Prostate gland (tissue), 2 donors: ENCODE data around the gene PPP2R5A. TPM values are rescaled to one million over a fixed set of nuclear protein-coding genes. Genes with fewer than 3 reads are reported as not detected.

Experiments used
- DNase-seq: peaks from one replicate; pipeline ENCODE4 v3.0.0-alpha.2; 2019; ENCODE audit warnings: low spot score
- H3K27ac ChIP-seq, 2 donors: fragments of 200-600 bp; sonication (generic); 2 replicates each; pipeline ENCODE4 v1.5.1; 2017 to 2019
- H3K27me3 ChIP-seq: fragments of 200-600 bp; sonication (generic); replicated peaks from 2 replicates; pipeline ENCODE4 v1.5.1; 2019; ENCODE audit not compliant: insufficient read depth
- H3K36me3 ChIP-seq, 2 donors: fragments of 200-600 bp; sonication (generic); 1 replicate in 1 of 2; 2 replicates in 1 of 2; pipeline versions ENCODE4 v1.5.1 to v1.8.1; 2017 to 2019
- H3K4me1 ChIP-seq: fragments of 200-600 bp; sonication (generic); replicated peaks from 2 replicates; pipeline ENCODE4 v1.5.1; 2019
- H3K4me3 ChIP-seq, 2 donors: fragments of 200-600 bp; sonication (generic); 2 replicates each; pipeline ENCODE4 v1.5.1; 2017 to 2019
- H3K9me3 ChIP-seq: fragments of 200-600 bp; sonication (generic); 2 replicates; pipeline ENCODE4 v1.5.1; 2017
- POLR2A ChIP-seq: fragments of 450-650 bp; IDR thresholded peaks from one replicate; pipeline ENCODE4 v1.6.1; 2016; ENCODE audit warnings: antibody characterized with exemption, mild to moderate bottlenecking
- POLR2AphosphoS5 ChIP-seq: sonication (generic); formaldehyde crosslinking; IDR thresholded peaks from one replicate; pipeline ENCODE4 v1.6.1; 2017; ENCODE audit warnings: antibody characterized with exemption
- WGBS: methylation state at CpG from one replicate; pipeline ENCODE4 v1.1.5; 2018; 5-methylcytosine and 5-hydroxymethylcytosine counted together
- intact Hi-C: fragments of 100-400 bp; cut with DNase I; formaldehyde crosslinking; loops from one replicate; pipeline ENCODE4 v1.14.2; 2022
- total RNA-seq, 2 donors: library from RNA; depleted of rRNA; stranded (reverse); fragments of >200 nt; gene quantifications; one replicate each; pipeline ENCODE4 v1.1.0, GENCODE V29; 2016
- TF ChIP-seq, protein P1 (sequence below), 4 experiments: fragments of 200-600 bp in 2 of 4; fragments of 450-650 bp in 2 of 4; sonication (generic) in 2 of 4; IDR thresholded peaks; 1 replicate in 3 of 4; 2 replicates in 1 of 4; pipeline ENCODE4 v1.5.1; 2016 to 2019; ENCODE audit warnings: antibody characterized with exemption in 4 of 4, mild to moderate bottlenecking in 2 of 4, moderate library complexity in 2 of 4

The PPP2R5A gene
- total RNA-seq, 2 donors from 2014 or later: 33.5 to 49.5 TPM

DNA sequence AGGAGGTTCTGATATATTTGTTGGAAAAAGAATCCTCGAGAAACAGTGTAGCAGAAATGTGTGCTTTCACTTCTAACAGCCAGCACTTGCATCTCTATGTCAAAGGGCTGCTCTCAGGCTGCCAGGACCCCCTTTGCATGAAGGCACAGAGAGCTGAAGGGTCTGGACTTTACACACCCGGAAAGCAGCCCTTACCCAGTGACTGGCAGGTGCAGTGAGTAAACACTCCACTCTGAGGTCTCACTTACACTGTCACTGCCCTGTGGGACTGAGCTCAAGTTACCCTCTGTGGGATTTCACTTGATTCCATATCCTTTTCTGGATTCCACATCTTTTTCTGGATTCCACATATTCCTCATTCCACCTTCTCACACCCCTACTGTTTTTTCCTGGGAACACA lies 40.8 kb upstream of the PPP2R5A start:
- 93% methylated on average over 2 of the region's 2 CpGs for WGBS
- Histone ChIP-seq H3K4me1 (no peaks in the 10 kb centered on the region), H3K27me3 (no peaks in the 10 kb centered on the region), H3K27ac (no peak overlapping the region), H3K4me3 (no peak overlapping the region), H3K9me3 (no peaks in the 10 kb centered on the region), H3K36me3 (no peaks in the 10 kb centered on the region)
- intact Hi-C loops: no loop called here
- no peak for DNase-seq
- TF ChIP-seq POLR2AphosphoS5: no peak
- TF ChIP-seq POLR2A: no peak
- TF ChIP-seq, protein P1, sequence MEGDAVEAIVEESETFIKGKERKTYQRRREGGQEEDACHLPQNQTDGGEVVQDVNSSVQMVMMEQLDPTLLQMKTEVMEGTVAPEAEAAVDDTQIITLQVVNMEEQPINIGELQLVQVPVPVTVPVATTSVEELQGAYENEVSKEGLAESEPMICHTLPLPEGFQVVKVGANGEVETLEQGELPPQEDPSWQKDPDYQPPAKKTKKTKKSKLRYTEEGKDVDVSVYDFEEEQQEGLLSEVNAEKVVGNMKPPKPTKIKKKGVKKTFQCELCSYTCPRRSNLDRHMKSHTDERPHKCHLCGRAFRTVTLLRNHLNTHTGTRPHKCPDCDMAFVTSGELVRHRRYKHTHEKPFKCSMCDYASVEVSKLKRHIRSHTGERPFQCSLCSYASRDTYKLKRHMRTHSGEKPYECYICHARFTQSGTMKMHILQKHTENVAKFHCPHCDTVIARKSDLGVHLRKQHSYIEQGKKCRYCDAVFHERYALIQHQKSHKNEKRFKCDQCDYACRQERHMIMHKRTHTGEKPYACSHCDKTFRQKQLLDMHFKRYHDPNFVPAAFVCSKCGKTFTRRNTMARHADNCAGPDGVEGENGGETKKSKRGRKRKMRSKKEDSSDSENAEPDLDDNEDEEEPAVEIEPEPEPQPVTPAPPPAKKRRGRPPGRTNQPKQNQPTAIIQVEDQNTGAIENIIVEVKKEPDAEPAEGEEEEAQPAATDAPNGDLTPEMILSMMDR (IDR thresholded peaks at IDR 0.05): no peak

- H3K4me3 ChIP-seq: no peak overlapping the region
- no peaks in the 10 kb centered on the region for H3K9me3 ChIP-seq
- H3K36me3 ChIP-seq: no peaks in the 10 kb centered on the region
- intact Hi-C loops: no loop called here
- H3K4me1 ChIP-seq: no peaks in the 10 kb centered on the region
- TF ChIP-seq POLR2AphosphoS5: no peak
- TF ChIP-seq POLR2A: no peak
- TF ChIP-seq, protein P1 (IDR thresholded peaks at IDR 0.05): no peak
- no peak overlapping the region for H3K27ac ChIP-seq
- DNase-seq: no peak
- H3K27me3 ChIP-seq: no peaks in the 10 kb centered on the region
- WGBS: 57% methylated on average over 8 of the region's 8 CpGs
Observed at GRCh38 chr1:212247179-212247721, 38.0 kb upstream of the PPP2R5A start.

DNA sequence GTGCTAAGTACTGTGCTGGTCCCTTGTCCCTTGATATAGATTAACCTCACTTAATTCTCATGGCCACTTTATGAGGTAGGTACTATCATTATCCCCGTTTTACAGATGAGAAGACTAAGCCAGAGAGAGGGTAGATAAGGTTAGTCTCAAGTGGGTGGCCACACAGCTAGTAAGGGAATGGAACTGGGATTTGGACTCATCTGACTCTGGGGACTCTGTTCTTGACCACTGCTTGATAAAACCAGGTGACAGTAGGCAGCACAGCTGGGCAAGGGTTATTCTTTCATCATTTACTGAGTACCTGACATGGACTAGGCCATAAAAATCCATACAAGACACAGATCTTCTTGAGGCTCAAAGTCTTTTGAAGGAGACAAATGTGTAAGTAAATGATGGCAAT lies 37.2 kb upstream of the PPP2R5A start:
- Histone ChIP-seq H3K9me3 (no peaks in the 10 kb centered on the region), H3K27ac (no peak overlapping the region), H3K4me1 (no peaks in the 10 kb centered on the region), H3K36me3 (no peaks in the 10 kb centered on the region), H3K27me3 (no peaks in the 10 kb centered on the region), H3K4me3 (no peak overlapping the region)
- no peak for DNase-seq
- no peak for TF ChIP-seq POLR2AphosphoS5
- TF ChIP-seq, protein P1 (IDR thresholded peaks at IDR 0.05): no peak
- no peak for TF ChIP-seq POLR2A
- intact Hi-C loops: no loop called here
- 94% methylated on average over 1 of the region's 1 CpG for WGBS

DNA sequence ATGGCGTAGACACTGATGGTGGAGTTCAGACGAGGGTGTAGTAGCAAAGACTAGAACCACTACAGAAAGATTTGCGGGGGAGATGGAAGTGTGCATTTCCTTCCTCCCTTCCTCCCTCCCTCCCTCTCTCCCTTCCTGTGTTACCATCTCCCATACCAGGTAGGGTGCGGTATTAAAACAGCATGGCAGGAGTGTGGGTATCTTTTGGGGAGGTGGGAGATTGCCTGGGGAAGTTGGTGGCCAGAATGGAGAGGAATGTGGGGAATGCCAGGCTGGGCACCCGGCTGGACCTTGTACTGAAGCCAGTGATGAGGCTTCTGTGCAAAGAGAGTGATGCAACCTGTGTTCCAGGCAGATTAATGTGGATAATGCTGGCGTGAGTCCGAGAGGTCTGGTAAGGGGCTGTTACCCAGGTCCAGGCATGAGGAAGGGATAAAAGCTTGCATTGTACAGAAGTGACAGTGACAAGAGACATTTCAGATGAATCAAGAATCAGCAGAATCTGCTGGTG lies 30.3 kb upstream of the PPP2R5A start:
- no peaks in the 10 kb centered on the region for H3K9me3 ChIP-seq
- no peaks in the 10 kb centered on the region for H3K4me1 ChIP-seq
- no peak for TF ChIP-seq POLR2AphosphoS5
- TF ChIP-seq, protein P1 (IDR thresholded peaks at IDR 0.05): no peak
- TF ChIP-seq POLR2A: no peak
- H3K4me3 ChIP-seq: no peak overlapping the region
- no peaks in the 10 kb centered on the region for H3K27me3 ChIP-seq
- WGBS: 64% methylated on average over 7 of the region's 7 CpGs
- intact Hi-C loops: no loop called here
- no peak overlapping the region for H3K27ac ChIP-seq
- no peak for DNase-seq
- H3K36me3 ChIP-seq: no peaks in the 10 kb centered on the region

DNA sequence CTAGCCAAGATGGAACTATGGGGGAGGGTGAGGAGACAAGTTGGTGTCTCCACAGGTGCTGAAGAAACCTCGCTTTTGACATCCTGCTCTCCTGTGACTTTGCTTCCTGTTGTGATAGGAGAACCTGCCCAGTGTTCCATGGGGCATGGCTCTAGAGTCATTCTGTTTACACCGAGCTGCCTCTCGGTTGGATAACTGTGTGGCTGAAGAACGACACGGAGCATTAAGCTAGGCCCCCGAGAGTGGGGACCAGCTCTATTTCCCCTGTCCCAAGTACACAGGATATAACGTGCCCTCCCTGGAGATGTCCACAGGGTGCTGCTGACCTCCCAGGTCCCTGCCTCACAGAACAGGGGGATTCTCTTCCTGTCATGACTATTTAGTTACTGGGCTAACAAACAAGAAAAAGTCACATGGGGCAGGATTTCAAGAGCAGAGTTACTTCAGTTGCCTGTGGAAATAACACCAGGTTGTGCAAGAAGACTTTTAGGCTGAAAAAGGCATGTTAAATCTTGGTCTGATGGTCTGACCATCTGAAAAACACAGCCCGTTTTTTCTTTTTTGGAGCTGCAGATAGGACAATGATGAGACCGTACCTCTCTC lies 29.4 kb upstream of the PPP2R5A start:
- H3K27ac ChIP-seq: no peak overlapping the region
- intact Hi-C loops: no loop called here

More for the DNA sequence above, 29.4 kb upstream of the PPP2R5A start:
- no peaks in the 10 kb centered on the region for H3K27me3 ChIP-seq
- no peak overlapping the region for H3K4me3 ChIP-seq
- 78% methylated on average over 9 of the region's 9 CpGs for WGBS
- no peaks in the 10 kb centered on the region for H3K9me3 ChIP-seq
- no peaks in the 10 kb centered on the region for H3K36me3 ChIP-seq
- TF ChIP-seq, protein P1 (IDR thresholded peaks at IDR 0.05): no peak
- TF ChIP-seq POLR2AphosphoS5: no peak
- no peak for TF ChIP-seq POLR2A
- no peaks in the 10 kb centered on the region for H3K4me1 ChIP-seq
- DNase-seq: no peak
